ENCODE data around the gene C17orf50. TPM values are rescaled to one million over a fixed set of nuclear protein-coding genes. Genes with fewer than 3 reads are reported as not detected.

Gene C17orf50
- total and polyA plus RNA-seq, 2 of the 13 experiments (the other 11 are each of a cell fraction or from before 2014, with no cell fraction given), result not detected

GRCh38 chr17:35764123-35764991 lies 3.7 kb downstream of the C17orf50 start (continued):
- no peak for TF ChIP-seq ZNF407 (CRISPR knock-in tag; IDR thresholded peaks at IDR 0.05; ENCODE audit: not compliant biosample characterization)
- TF ChIP-seq PBX3 (CRISPR knock-in tag; IDR thresholded peaks at IDR 0.05; ENCODE audit: borderline replicate concordance), result no peak
- TF ChIP-seq IKZF1 (IDR thresholded peaks at IDR 0.05), result no peak
- peak; percentile 48 for TF ChIP-seq HIVEP1 (CRISPR knock-in tag; IDR thresholded peaks at IDR 0.05)
- TF ChIP-seq DMAP1 (CRISPR knock-in tag; IDR thresholded peaks at IDR 0.05), result peak; percentile 46; the same call in 1 of the 2 replicates
- no peak for TF ChIP-seq ZFP41 (CRISPR knock-in tag; IDR thresholded peaks at IDR 0.05; ENCODE audit: borderline replicate concordance)
- TF ChIP-seq RFX5 (IDR thresholded peaks at IDR 0.05; ENCODE audit: low read depth, low read length), result no peak
- TF ChIP-seq SP5 (CRISPR knock-in tag; IDR thresholded peaks at IDR 0.05; ENCODE audit: borderline replicate concordance, low read depth), result peak; percentile 44; the same call in 1 of the 2 replicates
- no peak for TF ChIP-seq ZFP62 (CRISPR knock-in tag; IDR thresholded peaks at IDR 0.05)
- TF ChIP-seq TBP (CRISPR knock-in tag; IDR thresholded peaks at IDR 0.05), result no peak
- 0 out of 2 replicates have a peak, but pooled peaks have one; percentile 42 for TF ChIP-seq PAWR (CRISPR knock-in tag; IDR thresholded peaks at IDR 0.05; ENCODE audit: borderline replicate concordance)
- no peak for TF ChIP-seq ATF5 (CRISPR knock-in tag; IDR thresholded peaks at IDR 0.05; ENCODE audit: low read depth)
- TF ChIP-seq RCOR2 (CRISPR knock-in tag; IDR thresholded peaks at IDR 0.05), result no peak
- TF ChIP-seq ZMYM2 (CRISPR knock-in tag; IDR thresholded peaks at IDR 0.05), result peak; percentile 18; the same call in 1 of the 2 replicates
- TF ChIP-seq SNAPC5 (CRISPR knock-in tag; IDR thresholded peaks at IDR 0.05; ENCODE audit: borderline replicate concordance), result no peak
- TF ChIP-seq HHEX (CRISPR knock-in tag; IDR thresholded peaks at IDR 0.05), result no peak
- TF ChIP-seq NFIB (CRISPR knock-in tag; IDR thresholded peaks at IDR 0.05; ENCODE audit: borderline replicate concordance), result no peak
- TF ChIP-seq ZNF33A (CRISPR knock-in tag; IDR thresholded peaks at IDR 0.05; ENCODE audit: borderline replicate concordance), result no peak
